ENCODE results near the gene DPP8.

- TF ChIP-seq CTCF (IDR thresholded peaks at IDR 0.05) (no peak), POLR2A (IDR thresholded peaks at IDR 0.05) (no peak)
Measured at GRCh38 chr15:65396965-65397317, 120.5 kb downstream of the DPP8 start.

Data from esophagus squamous epithelium (tissue), 4 donors.